OCI-LY1 (cell line): ENCODE data around the gene ADAD2.

ENCODE experiments used
- H2AFZ ChIP-seq: fragments of 200-600 bp; sonication (generic), shearing (Covaris generic); 2 replicates; pipeline ENCODE4 v1.6.0; 2014; ENCODE audit warnings: antibody characterized with exemption, mild to moderate bottlenecking, low read length
- H3F3A ChIP-seq: fragments of 200-600 bp; sonication (generic), shearing (Covaris generic); 2 replicates; pipeline ENCODE4 v1.6.0; 2014; ENCODE audit warnings: mild to moderate bottlenecking, antibody characterized with exemption, low read length, moderate library complexity; ENCODE audit not compliant: insufficient read depth
- H3K27ac ChIP-seq: fragments of 200-600 bp; sonication (generic); 2 replicates; pipeline ENCODE4 v1.5.1; 2014; ENCODE audit warnings: low read length, mixed run types, mild to moderate bottlenecking, low read depth; ENCODE audit not compliant: poor library complexity, severe bottlenecking
- H3K27me3 ChIP-seq: fragments of 200-600 bp; sonication (generic); 2 replicates; pipeline ENCODE4 v1.6.0; 2014; ENCODE audit warnings: antibody characterized with exemption, mild to moderate bottlenecking, low read length, moderate library complexity; ENCODE audit not compliant: insufficient read depth
- H3K36me3 ChIP-seq: fragments of 200-600 bp; sonication (generic); 2 replicates; pipeline ENCODE4 v1.6.1; 2014; ENCODE audit warnings: mild to moderate bottlenecking, antibody characterized with exemption, low read length, moderate library complexity, mixed read lengths; ENCODE audit not compliant: insufficient read depth
- H3K4me1 ChIP-seq: fragments of 200-600 bp; sonication (generic); 2 replicates; pipeline ENCODE4 v1.5.1; 2014; ENCODE audit warnings: mild to moderate bottlenecking, low read length, moderate library complexity; ENCODE audit not compliant: insufficient read depth, severe bottlenecking
- H3K4me2 ChIP-seq: fragments of 200-600 bp; sonication (generic), shearing (Covaris generic); 2 replicates; pipeline ENCODE4 v1.6.1; 2014; ENCODE audit warnings: low read length
- H3K4me3 ChIP-seq: fragments of 200-600 bp; sonication (generic); 2 replicates; pipeline ENCODE4 v1.5.1; 2014; ENCODE audit warnings: low read length, low read depth, mild to moderate bottlenecking, mixed read lengths; ENCODE audit not compliant: poor library complexity, severe bottlenecking
- H3K79me2 ChIP-seq: fragments of 200-600 bp; shearing (Covaris generic); 2 replicates; pipeline ENCODE4 v1.6.1; 2016; ENCODE audit warnings: mixed run types, low read length, mixed read lengths; ENCODE audit not compliant: insufficient read depth
- H3K9ac ChIP-seq: fragments of 200-600 bp; sonication (generic), shearing (Covaris generic); 2 replicates; pipeline ENCODE4 v1.6.1; 2014; ENCODE audit warnings: mild to moderate bottlenecking, low read length, mixed read lengths
- H3K9me2 ChIP-seq: fragments of 200-600 bp; sonication (generic), shearing (Covaris generic); 2 replicates; pipeline ENCODE4 v1.6.1; 2014; ENCODE audit warnings: low read depth, mild to moderate bottlenecking, low read length, mixed read lengths
- H3K9me3 ChIP-seq: fragments of 200-600 bp; shearing (Covaris generic); 2 replicates; pipeline ENCODE4 v1.6.1; 2014; ENCODE audit warnings: low read length, mixed read lengths
- H4K20me1 ChIP-seq: fragments of 200-600 bp; sonication (generic), shearing (Covaris generic); 2 replicates; pipeline ENCODE4 v1.6.0; 2016; ENCODE audit warnings: mild to moderate bottlenecking, low read length; ENCODE audit not compliant: insufficient read depth
- CTCF ChIP-seq: fragments of 200-600 bp; sonication (generic), shearing (Covaris generic); IDR thresholded peaks from 2 replicates; pipeline ENCODE4 v1.5.1; 2017; ENCODE audit warnings: mild to moderate bottlenecking, antibody characterized with exemption, low read length, moderate library complexity, mixed read lengths
- EZH2 ChIP-seq: fragments of 200-600 bp; sonication (generic), shearing (Covaris generic); IDR thresholded peaks from 2 replicates; pipeline ENCODE4 v1.8.0; 2017; ENCODE audit warnings: borderline replicate concordance, mixed run types, mild to moderate bottlenecking, antibody characterized with exemption, low read length, moderate library complexity, mixed read lengths

The ADAD2 gene

GRCh38 chr16:84166796-84167695 lies 23.9 kb upstream of the ADAD2 start:
- H3K4me2 ChIP-seq, result no peak overlapping the region
- H3K9ac ChIP-seq, result no peak overlapping the region
- H3K79me2 ChIP-seq, result no peaks in the 10 kb centered on the region
- no peak overlapping the region for H3K4me3 ChIP-seq
- H3K9me3 ChIP-seq, result no peaks in the 10 kb centered on the region
- TF ChIP-seq CTCF, result no peak
- TF ChIP-seq EZH2, result no peak
- H3K36me3 ChIP-seq, result no peaks in the 10 kb centered on the region
- H4K20me1 ChIP-seq, result no peaks in the 10 kb centered on the region
- no peak overlapping the region for H2AFZ ChIP-seq
- no peaks in the 10 kb centered on the region for H3F3A ChIP-seq
- H3K4me1 ChIP-seq, result no peaks in the 10 kb centered on the region
- H3K9me2 ChIP-seq, result no peaks in the 10 kb centered on the region
- H3K27ac ChIP-seq, result no peak overlapping the region
- H3K27me3 ChIP-seq, result peaks cover 6% of the 10 kb centered on the region

GRCh38 chr16:84169765-84170310 lies 21.1 kb upstream of the ADAD2 start:
- no peak overlapping the region for H3K9ac ChIP-seq

GRCh38 chr16:84174396-84174795 lies 16.6 kb upstream of the ADAD2 start:
- no peaks in the 10 kb centered on the region for H3K79me2 ChIP-seq
- peaks cover 6% of the 10 kb centered on the region; the same call in 1 of the 2 replicates for H3K27me3 ChIP-seq
- no peak overlapping the region for H3K9ac ChIP-seq
- no peaks in the 10 kb centered on the region for H3K4me1 ChIP-seq
- no peak overlapping the region for H3K4me2 ChIP-seq
- no peaks in the 10 kb centered on the region for H3F3A ChIP-seq
- no peaks in the 10 kb centered on the region for H4K20me1 ChIP-seq
- peaks cover 19% of the 10 kb centered on the region for H3K36me3 ChIP-seq
- H3K9me2 ChIP-seq, result no peaks in the 10 kb centered on the region
- no peak overlapping the region for H3K4me3 ChIP-seq
- TF ChIP-seq CTCF (no peak), EZH2 (no peak)
- no peak overlapping the region for H3K27ac ChIP-seq
- no peak overlapping the region for H2AFZ ChIP-seq
- H3K9me3 ChIP-seq, result no peaks in the 10 kb centered on the region

More at GRCh38 chr16:84169765-84170310, 21.1 kb upstream of the ADAD2 start:
- Histone ChIP-seq H3K4me1 (no peaks in the 10 kb centered on the region), H3K4me2 (no peak overlapping the region), H3K9me2 (no peaks in the 10 kb centered on the region), H3F3A (no peaks in the 10 kb centered on the region), H3K4me3 (no peak overlapping the region), H3K27ac (no peak overlapping the region), H2AFZ (no peak overlapping the region), H3K27me3 (peaks cover 6% of the 10 kb centered on the region), H3K9me3 (no peaks in the 10 kb centered on the region), H3K79me2 (no peaks in the 10 kb centered on the region), H4K20me1 (no peaks in the 10 kb centered on the region), H3K36me3 (no peaks in the 10 kb centered on the region)
- TF ChIP-seq CTCF (no peak), EZH2 (no peak)
